KMS-11 (cell line): ENCODE results near the gene MZT1.

Experiments used
- H2AFZ ChIP-seq: fragments of 200-600 bp; sonication (generic); 2 replicates; pipeline ENCODE4 v1.6.1; 2016; ENCODE audit warnings: antibody characterized with exemption, mixed run types, low read depth
- H3K27ac ChIP-seq: fragments of 200-600 bp; sonication (generic); 2 replicates; pipeline ENCODE4 v1.6.1; 2016; ENCODE audit warnings: mild to moderate bottlenecking, mixed run types
- H3K27me3 ChIP-seq: fragments of 200-600 bp; sonication (generic); 2 replicates; pipeline ENCODE4 v1.6.1; 2017; ENCODE audit warnings: mild to moderate bottlenecking, low read depth, mixed run types, moderate library complexity; ENCODE audit not compliant: insufficient read depth
- H3K36me3 ChIP-seq: fragments of 200-600 bp; sonication (generic); 2 replicates; pipeline ENCODE4 v1.6.1; 2017; ENCODE audit warnings: mild to moderate bottlenecking, mixed run types; ENCODE audit not compliant: insufficient read depth
- H3K4me1 ChIP-seq: fragments of 200-600 bp; sonication (generic); 2 replicates; pipeline ENCODE4 v1.6.1; 2016; ENCODE audit warnings: mild to moderate bottlenecking, low read depth, mixed run types; ENCODE audit not compliant: poor library complexity, severe bottlenecking
- H3K4me2 ChIP-seq: fragments of 200-600 bp; sonication (generic); 2 replicates; pipeline ENCODE4 v1.7.0; 2016; ENCODE audit warnings: mild to moderate bottlenecking, mixed run types
- H3K4me3 ChIP-seq: fragments of 200-600 bp; sonication (generic); IDR thresholded peaks from 2 replicates; pipeline ENCODE4 v1.6.1; 2017; ENCODE audit warnings: low read depth, low read length, mixed read lengths; ENCODE audit not compliant: insufficient read depth
- H3K79me2 ChIP-seq: fragments of 200-600 bp; sonication (generic); 2 replicates; pipeline ENCODE4 v1.6.1; 2016; ENCODE audit warnings: low read depth, mixed run types; ENCODE audit not compliant: insufficient read depth
- H3K9ac ChIP-seq: fragments of 200-600 bp; sonication (generic); 2 replicates; pipeline ENCODE4 v1.6.1; 2016; ENCODE audit warnings: mild to moderate bottlenecking, mixed run types
- H4K20me1 ChIP-seq: fragments of 200-600 bp; sonication (generic); 2 replicates; pipeline ENCODE4 v1.6.1; 2016; ENCODE audit warnings: mild to moderate bottlenecking, mixed run types; ENCODE audit not compliant: insufficient read depth
- TF ChIP-seq, protein P1 (sequence below): fragments of 200-600 bp; sonication (generic); conservative IDR thresholded peaks from 2 replicates; pipeline ENCODE4 v1.6.1; 2017; ENCODE audit warnings: low read depth, mild to moderate bottlenecking, antibody characterized with exemption, low read length, moderate library complexity, mixed read lengths

The MZT1 gene

DNA sequence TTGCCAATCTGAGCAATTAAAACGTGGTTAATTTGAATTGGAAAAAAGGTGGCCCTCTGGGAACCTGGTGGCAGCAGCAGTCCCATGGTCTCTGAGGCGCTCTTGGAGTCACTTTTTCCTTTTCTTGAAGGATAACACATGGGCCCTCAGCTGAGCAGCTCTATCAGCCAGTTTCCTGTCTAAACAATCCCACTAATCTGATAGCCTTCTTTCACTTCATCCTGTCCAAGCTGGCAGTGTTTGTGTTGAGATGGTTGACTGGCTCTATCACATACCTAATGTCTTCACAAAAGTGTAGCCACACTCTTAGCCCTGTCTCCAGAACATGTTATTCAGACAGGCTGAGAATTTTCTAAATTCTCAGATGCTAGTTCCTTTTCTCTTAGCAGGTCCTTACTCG lies 10.7 kb downstream of the MZT1 start:
- no peaks in the 10 kb centered on the region for H3K4me1 ChIP-seq
- no peak overlapping the region for H2AFZ ChIP-seq
- no peak overlapping the region for H3K4me2 ChIP-seq
- H3K27me3 ChIP-seq = no peaks in the 10 kb centered on the region
- no peak overlapping the region for H3K9ac ChIP-seq
- no peak overlapping the region for H3K4me3 ChIP-seq
- H3K36me3 ChIP-seq = no peaks in the 10 kb centered on the region
- TF ChIP-seq, protein P1, sequence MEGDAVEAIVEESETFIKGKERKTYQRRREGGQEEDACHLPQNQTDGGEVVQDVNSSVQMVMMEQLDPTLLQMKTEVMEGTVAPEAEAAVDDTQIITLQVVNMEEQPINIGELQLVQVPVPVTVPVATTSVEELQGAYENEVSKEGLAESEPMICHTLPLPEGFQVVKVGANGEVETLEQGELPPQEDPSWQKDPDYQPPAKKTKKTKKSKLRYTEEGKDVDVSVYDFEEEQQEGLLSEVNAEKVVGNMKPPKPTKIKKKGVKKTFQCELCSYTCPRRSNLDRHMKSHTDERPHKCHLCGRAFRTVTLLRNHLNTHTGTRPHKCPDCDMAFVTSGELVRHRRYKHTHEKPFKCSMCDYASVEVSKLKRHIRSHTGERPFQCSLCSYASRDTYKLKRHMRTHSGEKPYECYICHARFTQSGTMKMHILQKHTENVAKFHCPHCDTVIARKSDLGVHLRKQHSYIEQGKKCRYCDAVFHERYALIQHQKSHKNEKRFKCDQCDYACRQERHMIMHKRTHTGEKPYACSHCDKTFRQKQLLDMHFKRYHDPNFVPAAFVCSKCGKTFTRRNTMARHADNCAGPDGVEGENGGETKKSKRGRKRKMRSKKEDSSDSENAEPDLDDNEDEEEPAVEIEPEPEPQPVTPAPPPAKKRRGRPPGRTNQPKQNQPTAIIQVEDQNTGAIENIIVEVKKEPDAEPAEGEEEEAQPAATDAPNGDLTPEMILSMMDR = no peak
- H3K27ac ChIP-seq = no peak overlapping the region
- peaks cover under 1% of the 10 kb centered on the region; the same call in 1 of the 2 replicates for H3K79me2 ChIP-seq
- H4K20me1 ChIP-seq = no peaks in the 10 kb centered on the region

DNA sequence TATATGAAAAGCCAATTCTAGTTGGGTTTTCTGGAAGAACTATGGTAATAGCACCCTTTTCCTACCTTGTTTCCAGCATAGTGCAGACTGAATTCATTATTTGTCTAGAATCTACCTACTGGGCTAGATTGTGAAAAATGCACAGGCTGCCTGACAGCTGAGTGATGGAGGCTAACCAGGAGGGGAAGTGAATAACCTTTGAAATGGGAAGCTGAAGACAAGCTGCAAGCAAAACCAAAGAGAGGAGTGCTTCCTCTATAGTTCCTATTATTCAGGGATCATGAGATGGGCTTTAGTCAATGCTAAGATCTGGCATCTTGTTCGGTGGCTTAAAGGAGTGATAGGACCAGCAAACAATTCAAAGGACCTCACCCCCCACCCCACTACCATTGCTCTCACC lies 26.9 kb downstream of the MZT1 start:
- Histone ChIP-seq H3K4me2 (no peak overlapping the region), H2AFZ (no peak overlapping the region), H3K79me2 (no peaks in the 10 kb centered on the region), H3K27me3 (no peaks in the 10 kb centered on the region), H4K20me1 (no peaks in the 10 kb centered on the region), H3K27ac (no peak overlapping the region), H3K4me3 (no peak overlapping the region), H3K4me1 (no peaks in the 10 kb centered on the region), H3K9ac (no peak overlapping the region), H3K36me3 (no peaks in the 10 kb centered on the region)
- TF ChIP-seq, protein P1 = no peak

DNA sequence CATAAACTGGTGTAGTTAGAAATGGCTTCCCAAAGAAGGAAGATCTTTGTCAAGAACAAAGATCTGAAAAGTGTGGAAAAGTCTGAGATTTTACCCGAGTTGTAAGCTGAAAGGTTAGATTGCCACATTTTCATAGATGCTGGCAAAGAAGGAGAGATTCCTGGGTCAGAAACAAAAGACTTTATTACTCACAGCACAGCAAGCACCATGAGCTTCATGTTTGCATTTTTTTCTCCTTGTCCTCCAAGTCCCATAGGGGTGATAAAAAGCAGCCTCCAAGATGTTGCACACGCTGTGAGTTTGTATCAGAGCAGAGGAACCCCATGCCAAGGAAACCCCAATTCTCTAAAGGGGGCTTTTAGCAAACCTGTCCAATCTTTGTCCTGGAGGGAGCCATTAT lies 29.3 kb downstream of the MZT1 start:
- Histone ChIP-seq H3K4me2 (no peak overlapping the region), H3K27me3 (no peaks in the 10 kb centered on the region), H3K4me3 (no peak overlapping the region), H3K27ac (no peak overlapping the region), H3K9ac (no peak overlapping the region), H3K4me1 (no peaks in the 10 kb centered on the region), H2AFZ (no peak overlapping the region), H3K36me3 (no peaks in the 10 kb centered on the region), H3K79me2 (no peaks in the 10 kb centered on the region), H4K20me1 (no peaks in the 10 kb centered on the region)
- TF ChIP-seq, protein P1 = no peak

DNA sequence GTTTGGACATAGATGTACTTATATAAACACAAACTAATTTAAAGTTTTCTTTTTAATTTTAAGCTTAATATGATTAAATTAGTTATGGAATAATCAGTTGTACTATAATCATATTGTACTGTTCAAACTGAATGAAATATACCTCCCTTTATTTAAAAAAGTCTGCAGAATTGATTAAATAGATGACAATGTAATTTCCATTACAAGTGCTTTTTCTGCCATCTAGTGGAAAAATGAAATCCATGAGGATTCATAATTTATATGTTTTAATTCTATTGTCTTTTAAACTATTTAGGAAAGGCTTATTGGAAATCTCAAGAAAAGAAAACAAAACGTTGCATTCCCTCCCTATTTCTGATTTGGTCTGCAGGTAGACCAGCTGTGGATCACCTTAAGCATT lies 30.9 kb downstream of the MZT1 start:
- Histone ChIP-seq H3K27me3 (no peaks in the 10 kb centered on the region), H2AFZ (no peak overlapping the region), H3K9ac (no peak overlapping the region), H4K20me1 (no peaks in the 10 kb centered on the region), H3K4me1 (no peaks in the 10 kb centered on the region), H3K79me2 (no peaks in the 10 kb centered on the region), H3K27ac (no peak overlapping the region), H3K4me2 (no peak overlapping the region), H3K36me3 (no peaks in the 10 kb centered on the region), H3K4me3 (no peak overlapping the region)
- TF ChIP-seq, protein P1 = peak; percentile 24; the same call in 1 of the 2 replicates
